ENCODE measurements around the gene LIPF.
A peak's percentile ranks its signal among the peaks of the same experiment; 100 is the strongest.
"Not testable (repeated sequence)": the region's sequence is repeated elsewhere in the genome, so short reads cannot be mapped to it uniquely, and the experiment has no call there.

LIPF gene, protein sequence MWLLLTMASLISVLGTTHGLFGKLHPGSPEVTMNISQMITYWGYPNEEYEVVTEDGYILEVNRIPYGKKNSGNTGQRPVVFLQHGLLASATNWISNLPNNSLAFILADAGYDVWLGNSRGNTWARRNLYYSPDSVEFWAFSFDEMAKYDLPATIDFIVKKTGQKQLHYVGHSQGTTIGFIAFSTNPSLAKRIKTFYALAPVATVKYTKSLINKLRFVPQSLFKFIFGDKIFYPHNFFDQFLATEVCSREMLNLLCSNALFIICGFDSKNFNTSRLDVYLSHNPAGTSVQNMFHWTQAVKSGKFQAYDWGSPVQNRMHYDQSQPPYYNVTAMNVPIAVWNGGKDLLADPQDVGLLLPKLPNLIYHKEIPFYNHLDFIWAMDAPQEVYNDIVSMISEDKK

DNA sequence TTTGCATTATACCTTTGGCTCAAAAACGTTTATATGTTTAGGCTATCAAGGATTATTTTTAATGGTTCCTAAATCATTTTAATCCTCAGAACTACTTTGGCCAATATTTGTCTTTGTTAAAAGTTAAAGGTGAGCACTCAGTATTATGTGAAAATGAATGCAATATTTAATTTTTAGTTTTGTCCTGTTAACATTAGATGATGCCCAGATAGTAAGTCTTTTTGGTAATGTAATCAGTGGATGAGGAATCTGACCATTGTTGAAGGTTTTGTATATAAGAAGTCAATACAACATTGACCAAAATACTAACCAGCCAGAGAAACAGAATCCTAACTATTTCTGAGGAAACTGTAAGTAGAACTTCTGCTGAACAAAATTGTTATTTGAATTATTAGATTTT, at the start of gene LIPF:
Gene LIPF, plus strand, starts transcription at position 301 of the 400 bp plus-strand sequence. CDS start 2,856 bp downstream, outside the sequence.
- no peak for DNase-seq (ENCODE audit: low spot score)

- DNase-seq (ENCODE audit: low spot score) = no peak
Observed at GRCh38 chr10:88616250-88616977, 47.8 kb upstream of the LIPF start.

DNA sequence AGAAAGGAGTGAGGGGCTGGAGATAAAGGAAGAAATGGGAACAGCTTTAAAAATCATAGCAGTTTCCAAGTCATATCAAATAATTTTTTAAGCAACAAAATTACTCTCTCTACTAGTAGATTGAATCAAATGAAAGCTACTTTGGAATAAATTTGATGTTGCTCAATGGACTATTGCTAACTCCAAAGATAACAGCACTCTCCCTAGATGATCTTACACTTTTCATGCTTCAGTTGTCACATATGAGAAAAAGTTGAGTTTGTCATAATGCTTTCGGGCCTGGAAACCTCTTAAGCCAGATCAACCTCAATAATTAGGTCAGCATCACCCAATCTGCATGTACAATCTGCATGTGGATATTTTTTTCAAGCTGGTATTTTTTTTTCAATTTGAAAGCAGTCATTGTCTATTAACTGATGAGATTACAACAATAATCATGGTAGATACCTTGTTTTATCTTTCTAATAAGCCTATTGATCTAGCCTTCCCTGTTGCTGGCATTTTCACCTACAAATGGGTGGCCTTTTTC, 46.4 kb upstream of the LIPF start:
- DNase-seq (ENCODE audit: low spot score) = no peak

GRCh38 chr10:88618496-88618895, 45.7 kb upstream of the LIPF start:
- DNase-seq (ENCODE audit: low spot score) = no peak

GRCh38 chr10:88620441-88620840, 43.8 kb upstream of the LIPF start:
- DNase-seq (ENCODE audit: low spot score) = no peak

GRCh38 chr10:88623835-88624234, 40.4 kb upstream of the LIPF start:
- no peak for DNase-seq (ENCODE audit: low spot score)

DNA sequence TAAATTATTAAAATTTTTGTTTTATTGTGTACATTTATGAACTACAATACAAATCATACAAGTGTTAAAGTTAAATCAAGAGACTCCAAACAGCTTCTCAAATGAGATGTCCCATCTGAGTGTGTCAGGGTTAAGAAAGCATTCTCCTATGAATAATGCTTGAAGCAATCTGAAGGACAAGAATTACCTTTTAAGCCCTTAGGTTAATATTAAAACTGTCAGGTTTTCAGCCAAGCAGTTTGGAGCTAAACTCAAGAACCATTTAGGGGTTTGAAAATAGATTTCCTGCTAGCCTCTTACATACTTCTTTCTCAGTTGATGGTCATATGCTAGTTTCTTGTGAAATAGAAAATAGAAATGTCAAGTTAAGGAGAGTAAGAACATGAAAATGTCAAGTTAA, 39.4 kb upstream of the LIPF start:
- DNase-seq (ENCODE audit: low spot score) = no peak

DNA sequence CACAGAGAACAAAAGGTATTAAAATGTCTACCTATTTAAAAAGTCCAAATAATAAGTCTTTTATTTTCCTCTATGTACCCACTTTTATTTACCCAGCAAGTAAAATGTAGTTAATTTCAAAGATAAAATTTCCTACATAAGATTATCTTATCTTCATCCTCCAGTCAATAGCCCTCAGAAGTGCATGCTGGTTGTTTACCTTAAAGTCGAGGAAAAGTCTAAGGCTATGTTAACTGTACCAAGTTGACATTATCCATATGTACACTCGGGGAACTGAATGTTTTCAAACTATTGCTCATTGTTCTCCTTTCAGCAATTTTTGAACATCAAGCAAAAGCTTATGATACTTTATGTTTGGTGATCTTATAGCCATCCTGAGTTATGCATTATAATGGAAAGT, 24.1 kb upstream of the LIPF start:
- DNase-seq (ENCODE audit: low spot score) = no peak

DNA sequence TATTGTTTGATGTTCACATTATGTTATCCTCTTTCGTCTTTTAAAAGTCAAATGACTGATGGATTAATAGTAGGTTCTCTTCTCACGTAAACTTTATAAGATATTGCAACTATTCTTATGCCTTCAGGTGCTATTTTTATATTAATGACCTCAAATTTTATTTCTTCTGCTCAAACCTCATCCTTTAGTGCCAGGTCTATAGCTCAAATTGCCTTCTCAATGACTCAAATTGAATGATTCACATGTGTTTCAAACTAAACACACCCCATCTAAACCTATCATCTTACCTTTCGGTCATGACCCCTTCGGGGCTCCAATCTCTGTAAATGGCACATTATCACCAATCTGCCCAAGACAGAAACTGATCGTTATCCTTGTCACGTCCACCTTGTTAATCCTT, 22.0 kb upstream of the LIPF start:
- DNase-seq (ENCODE audit: low spot score) = no peak

GRCh38 chr10:88642963-88643362, 21.3 kb upstream of the LIPF start:
- peak; percentile 55 for DNase-seq (ENCODE audit: low spot score)

DNA sequence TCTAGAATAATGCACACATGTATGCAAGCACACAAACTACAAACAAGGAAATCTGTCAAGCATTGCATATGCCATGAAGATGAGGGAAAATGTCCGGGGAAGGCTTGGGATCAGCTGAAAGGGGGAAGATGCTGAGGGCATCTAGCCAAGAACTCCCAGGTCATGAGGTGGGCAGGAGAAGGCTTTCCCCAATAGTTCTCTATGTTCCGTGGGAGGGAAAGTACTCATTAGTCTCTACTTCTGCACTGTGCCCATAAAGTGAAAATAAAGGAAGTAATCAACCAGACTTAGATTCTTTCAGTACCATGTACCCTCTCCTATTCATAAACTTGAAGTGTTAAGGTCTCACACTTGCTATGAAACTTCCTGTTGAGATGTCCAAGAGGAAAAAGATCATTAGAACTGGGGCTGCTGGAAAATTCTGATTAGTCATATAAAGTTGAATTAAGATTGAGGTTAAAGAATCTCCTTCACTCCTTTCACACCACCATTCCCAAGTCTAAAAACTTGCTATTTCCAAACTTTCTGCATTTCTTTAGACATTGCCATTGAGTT, 17.1 kb upstream of the LIPF start:
- no peak for DNase-seq (ENCODE audit: low spot score)

GRCh38 chr10:88651101-88651551, 13.1 kb upstream of the LIPF start:
- DNase-seq (ENCODE audit: low spot score) = no peak

- DNase-seq (ENCODE audit: low spot score) = no peak
Observed at GRCh38 chr10:88652616-88653015, 11.6 kb upstream of the LIPF start.

DNA sequence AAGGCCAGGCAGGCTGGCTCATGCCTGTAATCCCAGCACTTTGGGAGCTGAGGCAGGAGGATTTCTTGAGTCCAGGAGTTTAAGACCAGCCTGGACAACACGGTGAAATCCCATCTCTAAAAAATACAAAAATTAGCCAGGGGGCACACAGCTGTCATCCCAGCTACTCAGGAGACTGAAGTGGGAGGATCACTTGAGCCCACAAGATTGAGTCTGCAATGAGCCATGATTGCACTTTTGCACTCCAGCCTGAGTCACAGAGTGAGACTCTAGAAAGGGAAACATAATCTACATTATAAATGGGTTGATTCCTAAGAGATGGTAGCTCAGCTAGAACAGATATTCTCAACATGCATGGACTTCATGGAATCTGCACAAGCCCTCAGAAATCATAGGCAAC, 6.3 kb upstream of the LIPF start:
- no peak for DNase-seq (ENCODE audit: low spot score)

DNA sequence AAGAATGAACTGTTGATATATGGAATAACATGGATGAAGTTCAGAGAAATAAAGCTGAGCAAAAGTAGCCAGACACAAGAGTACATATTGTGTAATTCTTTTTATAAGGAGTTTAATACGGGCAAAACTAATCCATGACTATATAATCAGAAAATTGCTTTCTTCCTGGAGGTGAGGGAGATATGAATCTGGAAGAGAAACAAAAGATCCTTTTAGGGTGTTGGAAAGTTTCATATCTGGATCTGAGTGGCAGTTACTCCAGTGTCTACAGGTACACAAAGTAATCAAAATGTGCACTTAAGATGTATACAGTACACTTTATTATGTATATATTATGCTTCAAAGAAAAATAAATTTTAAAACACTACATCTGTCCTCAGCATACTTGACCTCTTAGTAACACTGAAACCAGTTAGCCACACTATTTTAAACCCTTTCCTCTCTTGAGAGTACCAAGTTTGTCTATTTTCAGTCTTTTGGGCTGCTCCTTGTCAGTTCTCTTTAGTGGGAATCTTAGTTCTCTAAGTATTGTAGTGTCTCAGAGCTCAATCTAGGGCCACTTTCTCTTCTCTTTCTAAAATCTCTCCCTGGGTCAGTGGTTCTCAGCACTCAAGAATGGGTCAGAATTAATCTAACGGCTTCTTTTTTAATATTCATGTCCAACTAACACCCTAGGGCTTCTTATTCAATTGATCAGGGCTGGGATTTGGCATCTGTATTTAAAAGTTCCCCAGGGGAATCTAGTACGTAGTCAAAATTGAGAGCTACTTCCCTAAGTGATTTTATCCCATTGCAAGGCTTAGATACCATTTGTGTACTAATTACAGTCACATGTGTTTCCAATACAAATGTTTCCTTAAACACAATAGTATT, 4.3 kb upstream of the LIPF start:
- DNase-seq (ENCODE audit: low spot score) = no peak

- no peak for DNase-seq (ENCODE audit: low spot score)
Observed at GRCh38 chr10:88660598-88660884, 3.7 kb upstream of the LIPF start.

- no peak for DNase-seq (ENCODE audit: low spot score)
Observed at GRCh38 chr10:88661018-88661417, 3.2 kb upstream of the LIPF start.

GRCh38 chr10:88661577-88661976, 2.7 kb upstream of the LIPF start:
- DNase-seq (ENCODE audit: low spot score) = no peak

DNA sequence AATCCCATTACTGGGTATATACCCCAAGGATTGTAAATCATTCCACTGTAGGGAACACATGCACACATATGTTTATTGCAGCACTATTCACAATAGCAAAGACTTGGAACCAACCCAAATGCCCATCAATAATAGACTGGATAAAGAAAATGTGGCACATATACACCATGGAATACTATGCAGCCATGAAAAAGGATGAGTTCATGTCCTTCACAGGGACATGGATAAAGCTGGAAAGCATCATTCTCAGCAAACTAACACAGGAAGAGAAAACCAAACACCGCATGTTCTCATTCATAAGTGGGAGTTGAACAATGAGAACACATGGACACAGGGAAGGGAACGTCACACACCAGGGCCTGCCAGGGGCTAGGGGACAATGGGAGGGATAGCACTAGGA, 1.1 kb upstream of the LIPF start:
- DNase-seq (ENCODE audit: low spot score) = not testable (repeated sequence)

DNA sequence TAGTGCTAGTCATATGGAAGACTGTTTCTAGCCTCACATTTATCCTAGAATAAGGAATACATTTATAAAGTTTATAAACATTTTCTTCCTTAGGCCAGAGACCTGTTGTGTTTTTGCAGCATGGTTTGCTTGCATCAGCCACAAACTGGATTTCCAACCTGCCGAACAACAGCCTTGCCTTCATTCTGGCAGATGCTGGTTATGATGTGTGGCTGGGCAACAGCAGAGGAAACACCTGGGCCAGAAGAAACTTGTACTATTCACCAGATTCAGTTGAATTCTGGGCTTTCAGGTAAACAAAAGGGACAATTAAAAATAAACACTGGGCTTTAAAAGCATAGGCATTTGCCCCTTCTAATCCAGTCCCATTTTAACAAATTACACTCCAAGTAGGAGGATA, 4.2 kb downstream of the LIPF start:
- no peak for DNase-seq (ENCODE audit: low spot score)

GRCh38 chr10:88670497-88670896, 6.3 kb downstream of the LIPF start:
- DNase-seq (ENCODE audit: low spot score) = peak; percentile 83

DNA sequence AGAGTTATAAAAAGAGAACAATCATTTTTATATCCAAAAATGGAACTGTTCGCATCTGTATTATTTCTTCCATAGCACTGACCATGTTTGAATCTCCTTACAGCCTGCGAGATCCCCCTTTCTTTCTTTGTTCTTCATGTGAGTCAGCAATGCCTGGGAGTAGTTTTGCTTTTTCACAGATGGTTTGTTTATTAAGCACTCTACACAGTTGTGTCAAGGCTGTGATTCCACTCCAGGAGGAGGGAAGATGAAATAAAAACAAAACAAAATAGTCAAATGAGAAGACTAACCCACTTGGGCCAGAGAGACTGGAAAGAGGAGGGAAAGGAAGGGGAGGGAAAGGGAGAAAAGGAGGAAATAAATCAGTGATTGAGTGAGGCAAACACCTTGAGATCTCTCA, 7.8 kb downstream of the LIPF start:
- DNase-seq (ENCODE audit: low spot score) = no peak
